HEK293 (cell line): ENCODE results near the gene TEX12.

Experiments
- GLI2 ChIP-seq: fragments of 450-650 bp; formaldehyde crosslinking; IDR thresholded peaks from 2 replicates; pipeline ENCODE4; 2017; ENCODE audit warnings: missing biosample characterization, missing genetic modification characterization, low read depth, borderline replicate concordance
- HIC1 ChIP-seq: fragments of 450-650 bp; formaldehyde crosslinking; IDR thresholded peaks from 2 replicates; pipeline ENCODE4 v1.5.1; 2016; ENCODE audit warnings: missing biosample characterization, missing genetic modification characterization
- HOXD13 ChIP-seq: sonication (generic); formaldehyde crosslinking; IDR thresholded peaks from 2 replicates; pipeline ENCODE4 v1.8.0; 2022; ENCODE audit warnings: missing genetic modification reagents, borderline replicate concordance
- KLF16 ChIP-seq: fragments of 450-650 bp; formaldehyde crosslinking; IDR thresholded peaks from 2 replicates; pipeline ENCODE4 v1.5.1; 2017; ENCODE audit warnings: missing biosample characterization, missing genetic modification characterization
- MEIS1 ChIP-seq: sonication (generic); formaldehyde crosslinking; IDR thresholded peaks from 2 replicates; pipeline ENCODE4 v1.8.1; 2022; ENCODE audit warnings: missing genetic modification reagents, mild to moderate bottlenecking, borderline replicate concordance
- OSR2 ChIP-seq: fragments of 450-650 bp; formaldehyde crosslinking; IDR thresholded peaks from 2 replicates; pipeline ENCODE4 v1.5.1; 2016; ENCODE audit warnings: missing biosample characterization, missing genetic modification characterization
- PRDM10 ChIP-seq: fragments of 450-650 bp; formaldehyde crosslinking; IDR thresholded peaks from 2 replicates; pipeline ENCODE4 v1.5.1; 2016; ENCODE audit warnings: missing biosample characterization, missing genetic modification characterization
- SCRT2 ChIP-seq: fragments of 450-650 bp; formaldehyde crosslinking; IDR thresholded peaks from 2 replicates; pipeline ENCODE4 v1.5.1; 2016; ENCODE audit warnings: missing biosample characterization, missing genetic modification characterization
- SP3 ChIP-seq: fragments of 450-650 bp; formaldehyde crosslinking; IDR thresholded peaks from 2 replicates; pipeline ENCODE4 v1.5.1; 2016; ENCODE audit warnings: missing biosample characterization, missing genetic modification characterization
- YY2 ChIP-seq: fragments of 450-650 bp; formaldehyde crosslinking; IDR thresholded peaks from 2 replicates; pipeline ENCODE4 v1.5.1; 2016; ENCODE audit warnings: missing biosample characterization, missing genetic modification characterization
- ZBTB11 ChIP-seq: fragments of 450-650 bp; formaldehyde crosslinking; conservative IDR thresholded peaks from 2 replicates; pipeline ENCODE4 v1.5.1; 2016; ENCODE audit warnings: low read depth, missing biosample characterization, missing genetic modification characterization
- ZBTB17 ChIP-seq: fragments of 450-650 bp; formaldehyde crosslinking; IDR thresholded peaks from 2 replicates; pipeline ENCODE4 v1.5.1; 2016; ENCODE audit warnings: missing biosample characterization, missing genetic modification characterization
- ZFP41 ChIP-seq: fragments of 450-650 bp; formaldehyde crosslinking; IDR thresholded peaks from 2 replicates; pipeline ENCODE4 v1.5.1; 2016; ENCODE audit warnings: missing biosample characterization, missing genetic modification characterization, borderline replicate concordance
- ZNF184 ChIP-seq: fragments of 450-650 bp; IDR thresholded peaks from 2 replicates; pipeline ENCODE4 v1.5.1; 2018; ENCODE audit warnings: missing biosample characterization, mild to moderate bottlenecking, missing genetic modification characterization
- ZNF23 ChIP-seq: fragments of 450-650 bp; formaldehyde crosslinking; IDR thresholded peaks from 2 replicates; pipeline ENCODE4 v1.5.1; 2016; ENCODE audit warnings: missing biosample characterization, missing genetic modification characterization, borderline replicate concordance
- ZNF514 ChIP-seq: fragments of 450-650 bp; formaldehyde crosslinking; IDR thresholded peaks from 2 replicates; pipeline ENCODE4 v1.5.1; 2016; ENCODE audit warnings: missing biosample characterization, missing genetic modification characterization
- ZNF585B ChIP-seq: fragments of 450-650 bp; formaldehyde crosslinking; IDR thresholded peaks from 2 replicates; pipeline ENCODE4 v1.5.1; 2016; ENCODE audit warnings: missing biosample characterization, missing genetic modification characterization
- ZNF621 ChIP-seq: fragments of 450-650 bp; formaldehyde crosslinking; IDR thresholded peaks from 2 replicates; pipeline ENCODE4 v1.5.1; 2017; ENCODE audit warnings: missing biosample characterization, missing genetic modification characterization
- ZNF623 ChIP-seq: fragments of 450-650 bp; formaldehyde crosslinking; IDR thresholded peaks from 2 replicates; pipeline ENCODE4 v1.5.1; 2016; ENCODE audit warnings: missing biosample characterization, missing genetic modification characterization
- ZNF626 ChIP-seq: fragments of 450-650 bp; sonication (Bioruptor Pico); formaldehyde crosslinking; IDR thresholded peaks from 2 replicates; pipeline ENCODE4 v1.5.1; 2018; ENCODE audit warnings: missing biosample characterization, missing genetic modification characterization, inconsistent platforms
- ZNF629 ChIP-seq: fragments of 450-650 bp; formaldehyde crosslinking; IDR thresholded peaks from 2 replicates; pipeline ENCODE4 v1.5.1; 2017; ENCODE audit warnings: missing biosample characterization, missing genetic modification characterization
- ZNF677 ChIP-seq: fragments of 450-650 bp; IDR thresholded peaks from 2 replicates; pipeline ENCODE4 v1.5.0; 2018; ENCODE audit warnings: missing biosample characterization, mild to moderate bottlenecking, missing genetic modification characterization, moderate library complexity
- ZNF707 ChIP-seq: fragments of 450-650 bp; formaldehyde crosslinking; IDR thresholded peaks from 2 replicates; pipeline ENCODE4 v1.5.1; 2016; ENCODE audit warnings: missing biosample characterization, missing genetic modification characterization
- ZNF792 ChIP-seq: fragments of 450-650 bp; formaldehyde crosslinking; IDR thresholded peaks from 2 replicates; pipeline ENCODE4 v1.5.1; 2016; ENCODE audit warnings: missing biosample characterization, missing genetic modification characterization
- TF ChIP-seq, protein P1 (sequence below): fragments of 450-650 bp; formaldehyde crosslinking; IDR thresholded peaks from 2 replicates; pipeline ENCODE4 v1.5.1; 2017; ENCODE audit warnings: missing biosample characterization, missing genetic modification characterization
- TF ChIP-seq, protein P2 (sequence below): fragments of 450-650 bp; formaldehyde crosslinking; IDR thresholded peaks from 2 replicates; pipeline ENCODE4 v1.5.1; 2016; ENCODE audit warnings: missing biosample characterization, missing genetic modification characterization

TEX12 gene

GRCh38 chr11:112156956-112157766 lies 10.0 kb upstream of the TEX12 start (continued):
- 0 out of 2 replicates have a peak, but pooled peaks have one; percentile 43 for TF ChIP-seq ZNF184 (tag by site-specific recombination)
- TF ChIP-seq ZNF585B (tag by site-specific recombination) = no peak
- TF ChIP-seq, protein P1, sequence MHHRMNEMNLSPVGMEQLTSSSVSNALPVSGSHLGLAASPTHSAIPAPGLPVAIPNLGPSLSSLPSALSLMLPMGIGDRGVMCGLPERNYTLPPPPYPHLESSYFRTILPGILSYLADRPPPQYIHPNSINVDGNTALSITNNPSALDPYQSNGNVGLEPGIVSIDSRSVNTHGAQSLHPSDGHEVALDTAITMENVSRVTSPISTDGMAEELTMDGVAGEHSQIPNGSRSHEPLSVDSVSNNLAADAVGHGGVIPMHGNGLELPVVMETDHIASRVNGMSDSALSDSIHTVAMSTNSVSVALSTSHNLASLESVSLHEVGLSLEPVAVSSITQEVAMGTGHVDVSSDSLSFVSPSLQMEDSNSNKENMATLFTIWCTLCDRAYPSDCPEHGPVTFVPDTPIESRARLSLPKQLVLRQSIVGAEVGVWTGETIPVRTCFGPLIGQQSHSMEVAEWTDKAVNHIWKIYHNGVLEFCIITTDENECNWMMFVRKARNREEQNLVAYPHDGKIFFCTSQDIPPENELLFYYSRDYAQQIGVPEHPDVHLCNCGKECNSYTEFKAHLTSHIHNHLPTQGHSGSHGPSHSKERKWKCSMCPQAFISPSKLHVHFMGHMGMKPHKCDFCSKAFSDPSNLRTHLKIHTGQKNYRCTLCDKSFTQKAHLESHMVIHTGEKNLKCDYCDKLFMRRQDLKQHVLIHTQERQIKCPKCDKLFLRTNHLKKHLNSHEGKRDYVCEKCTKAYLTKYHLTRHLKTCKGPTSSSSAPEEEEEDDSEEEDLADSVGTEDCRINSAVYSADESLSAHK (tag by site-specific recombination) = no peak
- TF ChIP-seq ZNF621 = no peak
- no peak for TF ChIP-seq ZNF23
- no peak for TF ChIP-seq KLF16 (tag by site-specific recombination)
- TF ChIP-seq HOXD13 (CRISPR knock-in tag) = no peak
- TF ChIP-seq MEIS1 (CRISPR knock-in tag) = no peak
- no peak for TF ChIP-seq ZFP41
- TF ChIP-seq HIC1 (tag by site-specific recombination) = peak; percentile 54; the same call in 1 of the 2 replicates
- TF ChIP-seq ZNF623 (tag by site-specific recombination) = no peak
- no peak for TF ChIP-seq YY2
- no peak for TF ChIP-seq ZBTB11 (tag by site-specific recombination)
- TF ChIP-seq ZNF707 (tag by site-specific recombination) = no peak
- peak; percentile 92 for TF ChIP-seq ZNF629 (tag by site-specific recombination)
- TF ChIP-seq SCRT2 (tag by site-specific recombination) = no peak
- TF ChIP-seq ZNF626 = no peak
- TF ChIP-seq ZBTB17 (tag by site-specific recombination) = no peak
- no peak for TF ChIP-seq ZNF514 (tag by site-specific recombination)
- TF ChIP-seq GLI2 = no peak
- 0 out of 2 replicates have a peak, but pooled peaks have one; percentile 12 for TF ChIP-seq SP3 (tag by site-specific recombination)
- TF ChIP-seq OSR2 (tag by site-specific recombination) = peak; percentile 72
- TF ChIP-seq, protein P2, sequence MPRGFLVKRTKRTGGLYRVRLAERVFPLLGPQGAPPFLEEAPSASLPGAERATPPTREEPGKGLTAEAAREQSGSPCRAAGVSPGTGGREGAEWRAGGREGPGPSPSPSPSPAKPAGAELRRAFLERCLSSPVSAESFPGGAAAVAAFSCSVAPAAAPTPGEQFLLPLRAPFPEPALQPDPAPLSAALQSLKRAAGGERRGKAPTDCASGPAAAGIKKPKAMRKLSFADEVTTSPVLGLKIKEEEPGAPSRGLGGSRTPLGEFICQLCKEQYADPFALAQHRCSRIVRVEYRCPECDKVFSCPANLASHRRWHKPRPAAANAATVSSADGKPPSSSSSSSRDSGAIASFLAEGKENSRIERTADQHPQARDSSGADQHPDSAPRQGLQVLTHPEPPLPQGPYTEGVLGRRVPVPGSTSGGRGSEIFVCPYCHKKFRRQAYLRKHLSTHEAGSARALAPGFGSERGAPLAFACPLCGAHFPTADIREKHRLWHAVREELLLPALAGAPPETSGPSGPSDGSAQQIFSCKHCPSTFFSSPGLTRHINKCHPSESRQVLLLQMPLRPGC (tag by site-specific recombination) = peak; percentile 43; the same call in 1 of the 2 replicates
- no peak for TF ChIP-seq ZNF792 (tag by site-specific recombination)
- TF ChIP-seq PRDM10 (tag by site-specific recombination) = no peak
- no peak for TF ChIP-seq ZNF677 (tag by site-specific recombination)
